Peyer's patch (tissue), 4 donors: ENCODE data around the gene DDI2. TPM values are rescaled to one million over a fixed set of nuclear protein-coding genes. Genes with fewer than 3 reads are reported as not detected.
A peak's percentile ranks its signal among the peaks of the same experiment; 100 is the strongest.

Source experiments
- DNase-seq, 3 donors: peaks; one replicate each; pipeline ENCODE4 v3.0.0-alpha.2; 2017 to 2019
- H3K27ac ChIP-seq, 4 donors: fragments of 200-600 bp; sonication (generic); one replicate each; pipeline ENCODE4 v1.5.1; 2016 to 2019
- H3K27me3 ChIP-seq, 2 donors: fragments of 200-600 bp; sonication (generic); one replicate each; pipeline ENCODE4 v1.5.1; 2019
- H3K36me3 ChIP-seq, 3 donors: fragments of 200-600 bp; sonication (generic); one replicate each; pipeline ENCODE4 v1.5.1; 2016 to 2019
- H3K4me1 ChIP-seq, 4 donors: fragments of 200-600 bp; sonication (generic); one replicate each; pipeline ENCODE4 v1.5.1; 2016 to 2019
- H3K4me3 ChIP-seq, 4 donors: fragments of 200-600 bp; sonication (generic); 1 replicate in 3 of 4; 2 replicates in 1 of 4; pipeline ENCODE4 v1.5.1; 2016 to 2019; ENCODE audit warnings: mild to moderate bottlenecking in 1 of 4
- H3K9me3 ChIP-seq, 4 donors: fragments of 200-600 bp; sonication (generic); one replicate each; pipeline ENCODE4 v1.5.1; 2016 to 2019; ENCODE audit warnings: mild to moderate bottlenecking in 1 of 4
- CTCF ChIP-seq, 6 experiments: fragments of 450-650 bp in 4 of 6; fragments of 200-600 bp in 2 of 6; sonication (generic) in 1 of 6; IDR thresholded peaks; one replicate each; pipeline ENCODE4 v1.5.1; 2017 to 2019; ENCODE audit warnings: antibody characterized with exemption in 6 of 6, mild to moderate bottlenecking in 3 of 6, moderate library complexity in 1 of 6
- POLR2A ChIP-seq, 2 donors: fragments of 450-650 bp; IDR thresholded peaks; one replicate each; pipeline ENCODE4 v1.5.1; 2017; ENCODE audit warnings: antibody characterized with exemption in 2 of 2, mild to moderate bottlenecking in 2 of 2, moderate library complexity in 2 of 2
- total RNA-seq, 4 donors: library from RNA; depleted of rRNA; stranded (reverse); fragments of >200 nt; gene quantifications; one replicate each; pipeline ENCODE4 v1.1.0, GENCODE V29; 2016

The DDI2 gene
- total RNA-seq, 4 donors from 2014 or later = 56.0 to 97.1 (median 68.5) TPM

- Histone ChIP-seq H3K4me1 (peaks cover 0 to 13% (median 6%) of the 10 kb centered on the region in 4 donors), H3K9me3 (no peaks in the 10 kb centered on the region), H3K36me3 (no peaks in the 10 kb centered on the region), H3K4me3 (no peak overlapping the region), H3K27me3 (no peaks in the 10 kb centered on the region), H3K27ac (peak overlapping the region in 1 of 4 donors; percentile 36)
- TF ChIP-seq POLR2A (IDR thresholded peaks at IDR 0.05) (no peak), CTCF (IDR thresholded peaks at IDR 0.05) (no peak)
- DNase-seq = no peak
These were observed 63.5 kb downstream of the DDI2 start for GRCh38 chr1:15680561-15681348.

GRCh38 chr1:15681349-15682292 is 64.4 kb downstream of the DDI2 start:
- H3K27me3 ChIP-seq = no peaks in the 10 kb centered on the region
- TF ChIP-seq POLR2A (IDR thresholded peaks at IDR 0.05) (no peak), CTCF (IDR thresholded peaks at IDR 0.05) (no peak)
- H3K9me3 ChIP-seq = no peaks in the 10 kb centered on the region
- H3K36me3 ChIP-seq = no peaks in the 10 kb centered on the region
- H3K4me1 ChIP-seq = peaks cover 0 to 22% (median 6%) of the 10 kb centered on the region in 4 donors
- peak overlapping the region in 2 of 4 donors; percentile 31 to 36 for H3K27ac ChIP-seq
- DNase-seq = peak in 1 of 3 donors; percentile 53
- H3K4me3 ChIP-seq = no peak overlapping the region

GRCh38 chr1:15682936-15683341 is 65.7 kb downstream of the DDI2 start:
- TF ChIP-seq POLR2A (IDR thresholded peaks at IDR 0.05) (no peak), CTCF (IDR thresholded peaks at IDR 0.05) (no peak)
- no peaks in the 10 kb centered on the region for H3K36me3 ChIP-seq
- H3K27me3 ChIP-seq = no peaks in the 10 kb centered on the region
- H3K4me1 ChIP-seq = peaks cover 0 to 24% (median 8%) of the 10 kb centered on the region in 4 donors
- no peaks in the 10 kb centered on the region for H3K9me3 ChIP-seq
- no peak overlapping the region for H3K4me3 ChIP-seq
- no peak for DNase-seq
- peak overlapping the region in 1 of 4 donors; percentile 83 for H3K27ac ChIP-seq

- Histone ChIP-seq H3K27ac (peak overlapping the region; percentile 83 to 94 (median 88)), H3K4me3 (peak overlapping the region; percentile 59 to 89 (median 76)), H3K9me3 (no peaks in the 10 kb centered on the region), H3K27me3 (no peaks in the 10 kb centered on the region), H3K4me1 (peaks cover 0 to 24% (median 8%) of the 10 kb centered on the region in 4 donors), H3K36me3 (no peaks in the 10 kb centered on the region)
- no peak for DNase-seq
- TF ChIP-seq POLR2A (IDR thresholded peaks at IDR 0.05) = no peak
- no peak for TF ChIP-seq CTCF (IDR thresholded peaks at IDR 0.05)
These were observed 66.2 kb downstream of the DDI2 start for GRCh38 chr1:15683345-15684039.

GRCh38 chr1:15684042-15684461 is 66.8 kb downstream of the DDI2 start, which contains the start of gene PLEKHM2:
PLEKHM2 (plus strand) TSS chr1:15684320; CDS start chr1:15684559, 239 bp downstream.
- DNase-seq = peak; percentile 34 to 67 (median 63)
- Histone ChIP-seq H3K27ac (peak within 1 kb of the TSS; percentile 83 to 94 (median 88)), H3K36me3 (no peaks in the 10 kb centered on the region), H3K9me3 (no peaks in the 10 kb centered on the region), H3K27me3 (no peaks in the 10 kb centered on the region), H3K4me3 (peak within 1 kb of the TSS; percentile 59 to 89 (median 76)), H3K4me1 (peaks cover 0 to 24% (median 8%) of the 10 kb centered on the region in 4 donors)
- TF ChIP-seq POLR2A (IDR thresholded peaks at IDR 0.05) (peak; percentile 27 to 29), CTCF (IDR thresholded peaks at IDR 0.05) (no peak)
